GM12872 (cell line): ENCODE data around the gene RAD23A.

Experiments
- CTCF ChIP-seq: IDR thresholded peaks from 3 replicates; pipeline ENCODE4 v1.5.1; 2011; ENCODE audit warnings: low read depth, mild to moderate bottlenecking, low read length, moderate library complexity; ENCODE audit not compliant: insufficient read depth

The RAD23A gene

GRCh38 chr19:12945479-12946091 lies at the start of gene RAD23A:
Gene RAD23A, plus strand, starts transcription at chr19:12945862. Its CDS starts 87 bp downstream, at chr19:12945949.
- TF ChIP-seq CTCF = no peak

GRCh38 chr19:12896460-12896859 lies 49.2 kb upstream of the RAD23A start:
- no peak for TF ChIP-seq CTCF

GRCh38 chr19:12899891-12900518 lies 45.7 kb upstream of the RAD23A start:
- no peak for TF ChIP-seq CTCF

GRCh38 chr19:12907166-12907565 lies 38.5 kb upstream of the RAD23A start:
- TF ChIP-seq CTCF = no peak

GRCh38 chr19:12912571-12912970 lies 33.1 kb upstream of the RAD23A start:
- no peak for TF ChIP-seq CTCF

- no peak for TF ChIP-seq CTCF
These were observed 32.6 kb upstream of the RAD23A start for GRCh38 chr19:12913011-12913561.

- no peak for TF ChIP-seq CTCF
These were observed 31.6 kb upstream of the RAD23A start for GRCh38 chr19:12913851-12914690.
